ENCODE data around the gene EIF5A.

EIF5A gene

GRCh38 chr17:7281074-7281952 is 26.1 kb upstream of the EIF5A start, which contains the start of gene SLC2A4:
SLC2A4 (plus strand) TSS chr17:7281718; CDS start chr17:7281935, 217 bp downstream.
- DNase-seq (ENCODE audit: low spot score): peak; percentile 96
- no peak for TF ChIP-seq CTCF (IDR thresholded peaks at IDR 0.05; ENCODE audit: extremely low read depth, missing control alignments)

GRCh38 chr17:7281953-7282751 is 25.3 kb upstream of the EIF5A start:
- no peak for TF ChIP-seq CTCF (IDR thresholded peaks at IDR 0.05; ENCODE audit: extremely low read depth, missing control alignments)
- peak; percentile 14 for DNase-seq (ENCODE audit: low spot score)

- DNase-seq (ENCODE audit: low spot score): peak; percentile 36
- TF ChIP-seq CTCF (IDR thresholded peaks at IDR 0.05; ENCODE audit: extremely low read depth, missing control alignments): no peak
These were observed 24.6 kb upstream of the EIF5A start for GRCh38 chr17:7282752-7283321.

GRCh38 chr17:7283471-7284216 is 23.8 kb upstream of the EIF5A start:
- no peak for TF ChIP-seq CTCF (IDR thresholded peaks at IDR 0.05; ENCODE audit: extremely low read depth, missing control alignments)
- DNase-seq (ENCODE audit: low spot score): peak; percentile 11

- DNase-seq (ENCODE audit: low spot score): no peak
- TF ChIP-seq CTCF (IDR thresholded peaks at IDR 0.05; ENCODE audit: extremely low read depth, missing control alignments): no peak
These were observed 22.5 kb upstream of the EIF5A start for GRCh38 chr17:7284911-7285310.

- no peak for TF ChIP-seq CTCF (IDR thresholded peaks at IDR 0.05; ENCODE audit: extremely low read depth, missing control alignments)
- no peak for DNase-seq (ENCODE audit: low spot score)
These were observed 21.7 kb upstream of the EIF5A start for GRCh38 chr17:7285679-7286078.
